Activated CD8-positive, alpha-beta memory T cell treated with anti-CD3 and anti-CD28 coated beads, Interleukin-2, amount 50 U/mL, for 24 hours (primary cell): ENCODE results near the gene IGSF21.
"Not testable (repeated sequence)": the region's sequence is repeated elsewhere in the genome, so short reads cannot be mapped to it uniquely, and the experiment has no call there.

ENCODE experiments used
- DNase-seq: peaks from one replicate; pipeline ENCODE4 v3.0.0-alpha.2; 2020; ENCODE audit errors: extremely low read depth

The IGSF21 gene

DNA sequence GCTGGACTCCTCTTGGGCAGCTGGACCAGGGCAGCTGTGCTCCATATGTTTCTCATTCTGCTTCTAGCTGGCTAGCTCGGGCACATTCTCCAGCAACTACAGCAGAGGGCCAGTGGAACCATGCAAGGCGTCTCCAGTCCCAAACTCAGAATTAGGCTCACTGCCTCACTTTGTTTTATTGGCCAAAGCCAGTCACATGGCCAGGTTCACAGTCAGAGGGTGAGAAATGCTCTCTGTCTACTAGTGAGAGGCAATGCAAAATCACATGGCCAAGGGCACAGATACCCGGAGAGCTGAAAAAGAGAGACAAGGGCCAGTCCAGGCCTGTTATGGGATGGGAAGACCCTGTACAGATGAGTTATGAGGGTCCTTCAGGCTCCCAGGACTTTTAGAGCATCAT lies 294.3 kb downstream of the IGSF21 start:
- no peak for DNase-seq

DNA sequence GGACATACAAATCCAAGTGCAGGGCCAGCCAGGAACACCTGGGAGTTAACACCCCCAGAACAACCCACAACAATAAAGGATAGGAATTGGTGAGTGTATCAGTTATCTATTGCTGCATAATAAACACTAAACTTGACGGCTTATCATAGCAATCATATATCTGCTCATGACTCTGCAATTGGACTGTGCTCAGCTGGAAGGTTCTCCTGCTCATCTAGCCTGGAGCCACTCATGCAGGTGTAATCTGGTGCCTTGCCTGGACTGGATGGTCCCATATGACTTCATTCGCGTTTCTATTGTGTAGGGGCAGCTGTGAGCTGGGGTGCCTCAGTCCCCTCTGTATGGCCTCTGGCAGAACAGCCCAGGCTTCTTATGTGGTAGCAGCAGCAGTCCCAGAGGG lies 296.9 kb downstream of the IGSF21 start:
- no peak for DNase-seq

DNA sequence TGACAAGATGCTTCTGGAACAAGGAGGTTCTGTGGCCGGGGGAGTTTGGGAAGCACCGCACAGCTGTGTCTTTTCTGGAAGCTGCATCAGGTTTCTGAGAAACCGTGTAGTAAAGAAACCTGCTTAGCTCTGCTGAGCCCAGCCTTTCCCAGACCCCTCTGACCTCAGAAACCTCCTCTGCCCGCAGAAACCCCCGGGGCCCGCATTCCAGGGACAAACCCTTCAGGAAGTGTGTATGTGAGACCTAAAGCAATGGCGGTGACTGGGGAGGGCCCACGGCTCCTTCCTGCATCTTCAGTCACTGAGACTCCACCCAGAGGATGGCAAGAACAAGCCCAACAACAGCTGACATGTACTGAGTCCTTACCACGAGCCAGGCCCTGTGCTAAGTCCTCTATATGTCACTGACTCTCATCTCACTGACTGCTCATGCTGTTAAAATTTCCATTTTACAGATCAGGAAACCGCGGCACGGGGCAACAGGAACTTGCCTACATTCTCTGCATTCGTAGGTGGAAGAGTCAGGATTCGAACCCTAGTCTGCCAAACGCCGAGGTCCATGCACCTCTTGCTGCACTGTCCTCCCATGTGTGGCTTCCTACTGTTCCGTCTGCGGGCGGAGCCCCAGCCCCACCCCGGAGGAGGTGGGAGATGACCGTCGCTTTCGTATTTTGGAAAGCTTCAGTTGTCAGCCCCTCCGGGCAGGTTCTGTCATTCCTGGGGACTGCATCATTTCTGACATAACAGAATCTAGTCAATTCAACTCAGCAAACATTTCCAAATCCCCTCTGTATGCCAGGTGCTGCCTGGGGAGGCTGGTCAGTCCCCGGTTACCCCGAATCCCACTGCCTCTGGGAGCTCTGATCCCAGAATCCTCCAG lies 299.8 kb downstream of the IGSF21 start:
- DNase-seq = no peak

DNA sequence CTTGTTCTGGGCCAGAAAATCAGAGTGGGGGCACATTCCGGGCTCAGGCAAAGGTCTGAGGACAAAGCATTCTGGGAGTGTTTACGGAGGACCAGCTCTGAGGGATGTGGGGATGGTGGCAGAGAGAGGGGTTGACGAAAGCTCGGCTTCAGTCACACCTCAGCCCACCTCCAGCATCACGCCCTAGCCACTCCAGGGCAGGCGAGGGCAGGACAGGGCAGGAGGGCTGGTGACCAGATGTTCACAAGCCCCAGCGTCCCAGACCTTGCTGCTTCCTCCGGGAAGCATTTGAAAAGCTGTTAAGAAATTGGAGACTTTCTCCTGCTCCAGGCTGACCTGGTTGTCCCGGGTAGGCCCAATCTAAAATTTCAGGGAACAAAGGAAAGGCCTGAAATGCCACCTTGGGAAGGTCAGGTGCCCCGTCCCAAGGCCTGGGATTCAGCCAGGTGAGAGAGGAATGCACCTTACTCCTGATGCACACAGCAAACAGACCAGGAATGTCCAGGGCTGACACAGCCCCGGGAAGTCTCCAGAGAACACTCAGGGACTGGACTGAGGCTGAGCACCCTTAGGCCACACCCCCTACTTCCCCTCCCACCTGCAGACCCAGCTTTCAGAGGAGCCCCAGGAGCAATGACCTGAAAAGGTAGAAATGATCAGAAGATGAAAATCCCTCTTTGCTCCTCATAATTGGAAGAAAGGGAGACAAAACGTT lies 301.2 kb downstream of the IGSF21 start:
- DNase-seq = no peak

DNA sequence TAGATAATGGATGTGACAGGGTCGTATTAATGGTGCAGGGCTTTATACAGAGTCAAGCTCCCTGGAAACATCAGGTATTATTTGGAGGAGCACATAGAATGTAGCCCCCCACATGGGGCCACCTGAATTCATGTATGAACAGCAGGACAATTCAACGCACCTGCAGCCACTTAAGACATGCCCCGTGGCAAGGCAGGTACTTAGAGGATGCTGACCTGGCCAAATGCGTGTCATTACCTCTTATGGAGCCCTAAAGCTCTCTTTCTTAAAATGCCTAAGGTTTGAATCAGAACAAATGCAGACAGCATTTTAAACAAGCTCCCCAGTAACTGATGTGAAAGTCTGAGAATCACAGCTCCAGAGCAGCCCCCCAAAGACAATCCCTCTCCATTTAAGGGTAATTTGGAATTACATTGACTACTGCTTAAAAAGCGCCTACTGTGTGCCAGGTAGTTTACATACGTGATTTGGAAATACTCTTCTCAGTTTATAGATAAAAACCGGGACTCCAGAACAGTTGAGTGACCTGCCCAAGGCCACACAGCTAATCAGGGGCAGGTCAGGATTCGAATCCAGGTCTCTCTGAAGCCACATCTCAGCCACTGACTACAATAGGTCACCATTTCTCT lies 302.1 kb downstream of the IGSF21 start:
- no peak for DNase-seq

DNA sequence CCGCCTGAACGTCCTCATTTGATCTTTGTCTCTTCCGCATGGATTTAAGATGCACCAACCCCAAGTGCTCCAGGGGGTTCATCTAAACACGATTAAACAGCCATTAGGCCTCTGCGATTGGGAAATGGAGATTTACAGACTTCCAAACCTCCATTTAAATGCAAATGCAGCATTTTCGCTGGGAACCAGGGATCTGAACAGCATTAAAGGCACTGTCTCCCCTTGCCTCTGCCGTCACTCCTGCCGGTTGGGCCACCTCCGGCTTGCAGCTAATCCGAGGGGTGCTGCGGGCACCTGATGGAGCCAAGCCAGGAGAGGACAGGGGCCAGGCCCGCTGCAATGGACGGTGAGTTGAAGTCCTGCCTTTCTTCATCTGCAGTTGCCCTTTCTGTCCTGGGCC lies 302.8 kb downstream of the IGSF21 start:
- no peak for DNase-seq

DNA sequence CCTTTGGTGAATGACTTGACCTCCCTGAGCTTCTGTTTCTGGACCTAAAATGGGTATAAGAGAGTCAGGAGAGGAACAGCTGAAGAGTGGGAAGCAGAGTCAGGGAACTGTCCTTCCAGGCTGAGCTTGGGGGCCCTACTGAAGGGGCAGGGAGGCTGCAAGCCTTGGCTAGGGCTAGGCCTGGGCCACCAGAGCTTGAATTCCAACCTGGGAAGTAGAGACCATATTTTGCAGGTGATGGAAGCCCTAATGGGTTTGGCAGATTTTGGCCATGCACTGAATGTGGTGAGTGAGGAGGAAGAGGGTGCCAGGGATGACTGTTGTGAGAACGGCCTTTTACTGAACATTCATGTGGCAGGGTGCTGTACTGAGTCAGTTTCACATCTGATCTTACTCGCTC lies 303.7 kb downstream of the IGSF21 start:
- no peak for DNase-seq

DNA sequence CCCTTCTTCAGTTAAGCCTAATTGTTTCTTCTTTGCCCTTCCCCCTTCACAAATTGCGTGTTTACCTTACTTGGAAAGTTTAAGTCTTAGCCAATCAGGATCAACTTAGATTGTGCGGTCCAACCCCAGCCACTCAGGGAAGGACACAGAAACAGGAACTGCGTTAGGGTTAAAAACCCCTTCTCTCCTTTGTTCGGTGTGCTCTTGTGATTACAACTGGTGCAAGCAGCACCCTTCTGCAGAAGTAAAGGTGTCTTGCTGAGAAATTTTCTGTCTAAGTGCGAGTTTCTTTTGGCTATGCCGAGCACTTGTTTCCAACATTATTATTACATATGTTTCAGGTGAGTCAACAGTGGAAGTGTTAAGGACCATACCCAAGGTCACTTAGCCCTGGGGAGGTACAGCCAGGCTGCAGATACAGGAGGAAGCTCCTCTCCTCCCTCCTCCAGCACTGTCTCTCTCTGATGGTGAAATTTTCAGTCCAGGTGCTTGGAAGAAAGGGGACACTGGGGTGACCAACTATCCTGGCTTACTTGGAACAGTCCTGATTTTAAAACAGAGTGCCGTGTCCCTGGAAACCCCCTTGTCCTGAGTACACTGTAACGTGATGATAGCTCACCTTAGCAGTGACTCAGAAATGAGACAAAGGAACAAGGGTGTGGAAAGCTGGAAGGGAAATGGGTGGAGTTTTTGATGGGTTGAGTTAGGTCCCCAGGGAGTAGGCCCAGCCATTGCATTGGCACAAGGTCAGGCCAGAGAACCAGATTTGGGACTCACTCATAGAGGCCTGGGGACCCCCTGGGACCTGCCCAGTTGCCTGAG lies 304.4 kb downstream of the IGSF21 start:
- no peak for DNase-seq

DNA sequence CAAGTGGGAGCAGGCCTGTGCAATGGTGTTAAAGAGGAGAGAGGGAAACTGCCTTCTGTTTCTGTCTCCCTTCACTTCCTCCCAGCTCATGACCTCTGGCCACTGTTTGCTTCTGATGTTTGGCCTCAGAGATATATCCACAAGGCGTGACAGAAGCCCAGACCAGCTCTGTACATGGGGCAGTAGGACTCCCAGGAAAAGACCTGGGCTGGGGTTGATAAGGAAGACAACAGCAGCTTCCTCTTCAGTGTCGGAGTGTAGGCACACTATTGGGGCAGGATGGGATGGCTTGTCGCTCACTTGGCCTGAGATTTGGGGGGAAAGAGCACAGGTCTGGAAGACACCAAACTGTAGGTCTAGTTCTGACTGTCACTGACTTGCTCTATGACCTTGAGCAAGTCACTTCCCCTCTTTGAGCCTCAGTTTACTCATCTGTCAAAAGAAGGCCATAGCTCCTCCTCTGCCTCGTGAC lies 305.3 kb downstream of the IGSF21 start:
- no peak for DNase-seq

DNA sequence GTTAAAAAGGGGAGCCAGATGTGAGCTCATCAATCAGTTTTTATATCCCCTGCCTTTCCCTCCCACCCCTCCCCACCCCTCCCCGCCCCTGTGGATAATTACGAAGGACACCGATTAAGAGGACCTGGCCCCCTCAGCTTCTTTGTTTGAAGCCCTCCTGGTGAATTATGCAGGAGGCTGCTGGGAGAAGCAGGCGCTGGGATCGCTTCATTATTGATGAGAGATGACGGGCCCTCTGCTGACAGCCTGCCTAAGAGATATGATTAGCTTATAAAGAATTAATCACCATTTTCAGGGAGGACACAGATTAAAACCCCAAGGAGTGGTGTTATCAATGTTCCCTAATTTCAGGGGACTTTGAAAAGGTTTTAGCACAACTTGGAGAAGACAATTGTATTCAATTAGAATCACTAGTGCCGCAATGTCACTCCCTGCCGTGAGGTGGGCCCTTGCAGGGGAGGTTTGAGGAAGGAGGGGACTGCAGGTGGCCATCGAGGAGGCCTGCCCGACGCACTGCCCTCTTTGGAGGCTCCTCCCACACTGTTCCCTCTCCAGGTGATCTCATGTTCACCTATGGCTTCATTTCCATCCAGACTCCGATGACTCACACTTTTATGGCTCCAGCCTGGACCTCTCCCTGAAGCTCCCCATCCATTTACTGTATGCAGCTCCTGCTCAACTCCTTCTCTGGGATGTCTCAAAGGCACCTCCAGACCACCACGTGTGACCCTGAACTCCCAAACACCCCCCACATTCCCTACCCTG lies 306.1 kb downstream of the IGSF21 start:
- no peak for DNase-seq

DNA sequence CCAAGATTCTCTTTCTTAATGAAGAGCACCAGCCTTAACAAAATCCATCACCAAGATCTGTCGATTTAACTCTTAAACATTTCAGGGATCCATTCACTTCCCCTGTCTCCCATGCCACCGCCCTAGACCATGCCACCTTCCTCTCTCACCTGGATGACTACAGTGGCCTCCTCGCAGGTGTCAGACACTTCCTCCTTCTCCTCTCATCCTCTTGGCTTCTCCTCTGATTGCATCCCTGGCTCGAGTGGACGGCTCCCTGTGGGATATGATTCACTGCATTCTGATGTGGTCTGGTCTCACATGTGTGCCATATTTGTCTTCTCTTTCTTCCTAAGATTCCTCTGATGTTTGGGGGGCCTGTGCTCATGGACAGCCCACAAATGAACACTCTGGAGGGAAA lies 306.7 kb downstream of the IGSF21 start:
- no peak for DNase-seq

DNA sequence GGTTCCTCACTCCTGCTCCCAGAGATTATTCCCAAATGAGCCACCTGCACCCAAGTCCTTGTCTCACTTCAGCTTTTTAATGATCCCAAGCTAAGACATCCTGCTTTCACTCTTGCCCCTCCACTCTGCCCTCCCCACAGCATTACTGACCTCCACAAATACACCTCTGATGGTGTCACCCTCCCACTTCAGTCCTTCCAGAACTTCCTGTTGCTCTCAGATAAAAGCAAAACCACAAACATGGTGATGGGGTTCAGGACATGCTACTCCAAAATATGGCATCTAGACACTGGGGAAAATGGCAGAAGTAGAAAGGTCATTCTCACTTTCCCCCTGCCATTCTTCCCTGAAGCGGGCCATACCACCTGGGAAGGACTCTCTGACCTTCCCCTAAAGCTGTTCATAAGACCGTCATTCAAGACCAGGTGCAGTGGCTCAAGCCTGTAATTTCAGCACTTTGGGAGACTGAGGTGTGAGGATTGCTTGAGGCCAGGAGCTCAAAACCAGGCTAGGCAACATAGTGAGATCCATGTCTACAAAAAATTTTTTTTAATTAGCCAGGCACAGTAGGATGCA lies 307.4 kb downstream of the IGSF21 start:
- DNase-seq = no peak

DNA sequence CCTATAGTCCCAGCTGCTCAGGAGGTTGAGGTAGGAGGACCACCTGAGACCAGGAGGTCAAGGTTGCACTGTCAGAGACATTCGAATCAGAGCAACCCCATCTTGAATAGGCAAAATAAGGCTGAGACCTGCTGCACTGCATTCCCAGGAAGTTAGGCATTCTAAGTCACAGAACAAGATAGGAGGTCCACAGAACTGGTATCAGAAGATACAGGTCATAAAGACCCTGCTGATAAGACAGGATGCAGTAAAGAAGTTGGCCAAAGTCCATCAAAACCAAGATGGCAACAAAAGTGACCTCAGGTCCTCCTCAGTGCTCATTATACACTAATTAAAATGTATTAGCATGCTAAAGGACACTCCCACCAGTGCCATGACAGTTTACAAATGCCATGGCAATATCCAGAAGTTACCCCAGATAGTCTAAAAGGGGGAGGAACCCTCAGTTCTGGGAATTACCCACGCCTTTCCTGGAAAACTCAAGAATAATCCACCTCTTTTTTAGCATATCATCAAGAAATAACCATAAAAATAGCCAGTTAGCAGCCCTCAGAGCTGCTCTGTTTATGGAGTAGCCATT lies 307.9 kb downstream of the IGSF21 start:
- DNase-seq = no peak

DNA sequence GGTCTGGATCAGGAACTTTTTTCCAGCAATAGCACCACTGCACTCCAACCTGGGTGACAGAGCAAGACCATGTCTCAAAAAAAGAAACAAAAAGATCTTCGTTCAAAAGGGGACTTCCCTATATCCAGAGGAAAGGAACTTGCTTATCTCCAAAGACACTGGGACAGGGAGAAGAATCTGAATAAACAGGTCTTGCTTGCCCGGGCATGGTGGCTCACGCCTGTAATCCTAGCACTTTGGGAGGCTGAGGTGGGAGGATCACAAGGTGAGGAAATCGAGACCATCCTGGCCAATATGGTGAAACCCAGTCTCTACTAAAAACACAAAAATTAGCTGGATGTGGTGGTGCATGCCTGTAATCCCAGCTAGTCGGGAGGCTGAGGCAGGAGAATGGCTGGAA lies 308.5 kb downstream of the IGSF21 start:
- DNase-seq = not testable (repeated sequence)

DNA sequence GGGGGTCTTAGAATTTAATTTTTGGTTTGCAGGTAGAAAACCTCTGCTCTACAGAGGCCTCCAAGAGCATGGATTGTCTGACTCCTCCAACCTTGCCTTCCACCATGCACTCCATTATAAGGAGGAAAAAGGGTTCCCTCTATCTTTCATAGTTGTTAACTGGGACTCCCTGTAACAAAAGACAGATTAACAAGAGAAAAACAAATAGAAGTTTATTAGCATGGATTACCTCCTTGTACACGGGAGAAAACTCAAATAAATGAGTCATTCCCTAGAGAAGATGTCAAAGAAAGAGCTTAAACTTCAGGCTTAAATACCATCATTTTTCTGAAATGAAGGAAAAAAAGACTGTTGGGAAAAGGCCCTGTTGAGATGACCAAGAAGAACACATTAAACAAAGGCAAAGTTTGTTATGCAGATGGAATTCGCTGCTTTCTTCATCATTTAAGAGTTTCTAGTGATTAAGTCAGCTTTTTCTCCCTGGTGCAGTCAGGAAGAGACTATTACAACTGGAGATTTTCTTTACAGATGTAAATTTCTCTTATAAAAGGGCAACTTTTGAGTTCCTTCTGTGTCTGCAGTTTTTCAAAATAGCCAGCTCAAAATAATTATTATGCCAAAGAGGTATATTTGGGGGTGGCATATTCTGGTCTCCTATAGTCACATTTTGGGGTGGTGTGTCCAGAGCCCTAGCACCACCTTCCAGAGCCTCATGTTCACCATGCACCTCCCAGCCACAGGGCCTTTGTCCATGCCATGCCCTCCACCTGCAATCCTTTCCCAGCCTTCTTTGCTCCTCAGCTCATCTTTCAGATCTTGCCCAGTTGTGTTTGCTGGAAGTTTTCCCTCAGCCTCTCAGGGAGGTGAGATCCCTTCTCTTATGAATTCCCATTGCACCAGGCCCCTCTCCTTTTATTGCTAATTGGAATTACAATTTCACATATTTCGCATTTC lies 310.0 kb downstream of the IGSF21 start:
- no peak for DNase-seq

DNA sequence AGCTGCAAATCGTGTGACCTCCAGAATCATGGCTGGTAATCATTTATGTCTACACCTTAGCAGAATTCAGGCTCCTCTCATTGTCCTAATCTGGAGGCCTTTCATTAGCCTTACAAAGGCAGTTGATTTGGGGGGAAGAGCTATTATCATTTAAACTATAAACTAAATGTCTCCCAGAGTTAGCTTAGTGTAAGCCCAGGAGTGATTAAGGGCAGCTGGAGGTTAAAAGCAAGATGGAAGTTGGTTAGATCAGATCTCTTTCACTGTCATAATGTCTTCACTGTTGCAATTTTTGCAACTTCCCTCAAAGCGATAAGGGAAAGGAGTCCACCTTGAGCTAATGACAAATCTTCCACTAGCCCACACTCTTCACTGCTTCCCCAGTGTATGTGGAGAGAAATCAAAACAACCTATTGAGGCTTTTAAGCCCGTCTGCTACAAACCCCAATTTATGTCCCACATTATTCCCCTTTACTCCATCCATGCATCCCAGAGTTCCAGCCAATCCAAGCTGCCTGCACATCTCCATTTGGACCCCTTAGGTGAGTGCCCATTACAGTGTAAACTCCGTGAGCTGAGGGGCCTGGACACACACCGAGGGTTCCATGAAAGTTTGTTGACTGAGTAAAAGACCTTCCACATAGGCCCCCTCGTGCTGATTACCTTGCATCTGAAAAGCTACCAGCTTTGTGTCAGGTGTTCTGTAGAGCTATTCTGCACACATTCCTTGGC lies 311.7 kb downstream of the IGSF21 start:
- no peak for DNase-seq

DNA sequence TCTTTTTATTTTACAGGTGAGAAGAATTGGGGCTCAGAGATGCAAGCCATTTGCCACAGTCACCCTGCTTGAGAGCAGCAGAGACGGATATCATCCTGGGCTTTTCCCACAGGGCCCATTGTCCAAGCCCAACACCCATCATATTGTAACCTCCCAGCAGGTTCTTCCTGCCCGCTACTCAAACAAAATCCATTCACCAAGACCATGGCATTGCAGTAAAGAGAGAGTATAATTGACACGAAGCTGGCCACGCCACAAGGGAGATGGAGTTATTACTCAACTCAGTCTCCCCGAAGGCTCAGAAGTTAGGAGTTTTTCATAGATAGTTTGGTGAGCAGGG lies 312.2 kb downstream of the IGSF21 start:
- no peak for DNase-seq

DNA sequence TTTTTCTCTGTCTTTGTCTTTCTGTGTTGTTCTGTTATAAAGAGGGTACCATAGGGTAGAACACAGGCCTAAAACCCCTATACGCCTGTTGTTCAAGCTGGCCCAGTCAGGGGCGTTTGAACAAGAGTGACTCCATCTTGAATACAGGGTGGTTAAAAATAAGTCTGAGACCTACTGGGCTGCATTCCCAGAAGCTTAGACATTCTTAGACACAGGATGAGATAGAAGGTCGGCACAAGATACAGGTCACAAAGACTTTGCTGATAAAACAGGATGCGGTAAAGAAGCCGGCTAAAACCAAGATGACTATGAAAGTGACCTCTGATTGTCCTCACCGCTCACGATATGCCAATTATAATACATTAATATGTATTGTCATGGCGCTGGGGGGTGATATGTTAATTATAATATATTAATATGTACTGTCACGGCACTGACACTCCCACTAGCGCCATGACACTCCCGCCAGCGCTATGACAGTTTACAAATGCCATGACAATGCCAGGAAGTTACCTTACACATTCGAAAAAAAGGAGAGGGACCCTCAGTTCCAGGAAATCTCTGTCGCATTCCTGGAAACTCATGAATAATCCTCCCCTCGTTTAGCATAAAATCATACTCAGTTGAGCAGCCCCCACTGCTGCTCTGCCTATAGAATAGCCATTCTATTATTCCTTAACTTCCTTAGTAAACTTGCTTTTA lies 314.6 kb downstream of the IGSF21 start:
- DNase-seq = no peak
